ENCODE data around the gene RGS1. TPM values are rescaled to one million over a fixed set of nuclear protein-coding genes. Genes with fewer than 3 reads are reported as not detected.

Gene RGS1
- total RNA-seq, 2 experiments from 2014 or later, result 0.79 TPM; not detected in 1

- Histone ChIP-seq H3K4me2 (ENCODE audit: low read length) (no peak overlapping the region), H3K27ac (ENCODE audit: low read depth, low read length, poor library complexity, severe bottlenecking) (no peak overlapping the region), H3K9me3 (ENCODE audit: low read length) (no peaks in the 10 kb centered on the region), H2AFZ (ENCODE audit: low read length) (no peak overlapping the region), H3K36me3 (ENCODE audit: insufficient read depth, low read length) (no peaks in the 10 kb centered on the region), H4K20me1 (ENCODE audit: insufficient read depth, low read length) (no peaks in the 10 kb centered on the region), H3K79me2 (ENCODE audit: insufficient read depth, low read depth, low read length) (no peaks in the 10 kb centered on the region), H3K9me2 (ENCODE audit: insufficient read depth, low read length) (no peaks in the 10 kb centered on the region), H3K4me1 (ENCODE audit: insufficient read depth, low read length, poor library complexity, severe bottlenecking) (no peaks in the 10 kb centered on the region), H3K4me3 (ENCODE audit: low read depth, low read length, poor library complexity, severe bottlenecking) (no peak overlapping the region)
- POLR2A ChIA-PET, result interaction anchor here (0.7 to 2.1 kb wide), 3 partner anchors 14 to 116 kb away, joined by 3 to 6 read pairs (median 4); no protein-coding TSS in a partner anchor
- CTCF ChIA-PET (ENCODE audit: unreplicated experiment), result no interaction called here
- TF ChIP-seq EZH2phosphoT487 (IDR thresholded peaks at IDR 0.05; ENCODE audit: borderline replicate concordance, low read depth, low read length), result no peak
- no TSS peak for BruUV-seq (replicated peaks)
- intact Hi-C loops (cut with micrococcal nuclease; ENCODE audit: unreplicated experiment), result no loop called here
- no peak for DNase-seq (ENCODE audit: low spot score)
These were observed 17.6 kb upstream of the RGS1 start for GRCh38 chr1:192557841-192558595.

- no peak overlapping the region for H3K27ac ChIP-seq (ENCODE audit: low read depth, low read length, poor library complexity, severe bottlenecking)
- BruUV-seq (replicated peaks), result no TSS peak
- intact Hi-C loops (cut with micrococcal nuclease; ENCODE audit: unreplicated experiment), result no loop called here
- H3K4me2 ChIP-seq (ENCODE audit: low read length), result no peak overlapping the region
- no peaks in the 10 kb centered on the region for H4K20me1 ChIP-seq (ENCODE audit: insufficient read depth, low read length)
- H3K4me3 ChIP-seq (ENCODE audit: low read depth, low read length, poor library complexity, severe bottlenecking), result no peak overlapping the region
- no peaks in the 10 kb centered on the region for H3K36me3 ChIP-seq (ENCODE audit: insufficient read depth, low read length)
- H3K9me3 ChIP-seq (ENCODE audit: low read length), result no peaks in the 10 kb centered on the region
- H3K9me2 ChIP-seq (ENCODE audit: insufficient read depth, low read length), result no peaks in the 10 kb centered on the region
- no peaks in the 10 kb centered on the region for H3K79me2 ChIP-seq (ENCODE audit: insufficient read depth, low read depth, low read length)
- no peak overlapping the region for H2AFZ ChIP-seq (ENCODE audit: low read length)
- CTCF ChIA-PET (ENCODE audit: unreplicated experiment), result no interaction called here
- no peak for TF ChIP-seq CTCF (conservative IDR thresholded peaks at IDR 0.05; ENCODE audit: low read length)
- TF ChIP-seq EZH2phosphoT487 (IDR thresholded peaks at IDR 0.05; ENCODE audit: borderline replicate concordance, low read depth, low read length), result no peak
- POLR2A ChIA-PET, result interaction anchor here (0.7 to 2.1 kb wide), 2 partner anchors 13 to 114 kb away, joined by 4 to 6 read pairs; no protein-coding TSS in a partner anchor
- no peaks in the 10 kb centered on the region for H3K4me1 ChIP-seq (ENCODE audit: insufficient read depth, low read length, poor library complexity, severe bottlenecking)
- DNase-seq (ENCODE audit: low spot score), result no peak
These were observed 16.2 kb upstream of the RGS1 start for GRCh38 chr1:192559115-192560006.

DNA sequence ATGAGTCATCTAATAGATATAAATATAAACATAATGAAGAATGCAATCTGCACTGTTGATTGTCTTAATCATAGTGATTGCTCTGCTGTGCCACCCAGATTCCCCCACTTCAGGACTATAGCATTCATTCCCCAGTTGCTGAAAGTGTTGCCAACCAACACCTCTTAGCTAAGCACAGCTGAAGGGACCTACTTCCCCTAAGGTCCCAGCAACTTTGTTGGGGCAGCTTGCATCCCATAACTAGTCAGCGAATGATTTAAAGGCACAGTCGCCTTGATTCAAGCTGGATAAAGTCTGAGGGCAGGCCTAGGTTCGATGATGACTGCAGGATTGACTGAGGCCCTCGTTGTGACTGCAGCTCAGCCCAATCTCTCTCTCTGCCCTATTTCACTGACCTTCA is 14.3 kb upstream of the RGS1 start:
- Histone ChIP-seq H3K9me3 (ENCODE audit: low read length) (no peaks in the 10 kb centered on the region), H4K20me1 (ENCODE audit: insufficient read depth, low read length) (no peaks in the 10 kb centered on the region), H3K4me3 (ENCODE audit: low read depth, low read length, poor library complexity, severe bottlenecking) (no peak overlapping the region), H3K36me3 (ENCODE audit: insufficient read depth, low read length) (no peaks in the 10 kb centered on the region), H3K9me2 (ENCODE audit: insufficient read depth, low read length) (no peaks in the 10 kb centered on the region), H2AFZ (ENCODE audit: low read length) (no peak overlapping the region), H3K4me1 (ENCODE audit: insufficient read depth, low read length, poor library complexity, severe bottlenecking) (no peaks in the 10 kb centered on the region), H3K27ac (ENCODE audit: low read depth, low read length, poor library complexity, severe bottlenecking) (no peak overlapping the region), H3K79me2 (ENCODE audit: insufficient read depth, low read depth, low read length) (no peaks in the 10 kb centered on the region), H3K4me2 (ENCODE audit: low read length) (no peak overlapping the region)
- TF ChIP-seq CTCF (conservative IDR thresholded peaks at IDR 0.05; ENCODE audit: low read length) (no peak), EZH2phosphoT487 (IDR thresholded peaks at IDR 0.05; ENCODE audit: borderline replicate concordance, low read depth, low read length) (no peak)
- BruUV-seq (replicated peaks), result no TSS peak
- ChIA-PET CTCF (ENCODE audit: unreplicated experiment) (no interaction called here), POLR2A (interaction anchor here (1.3 kb wide), 2 partner anchors 11 to 22 kb away, joined by 4 read pairs; no protein-coding TSS in a partner anchor)
- intact Hi-C loops (cut with micrococcal nuclease; ENCODE audit: unreplicated experiment), result no loop called here
- DNase-seq (ENCODE audit: low spot score), result no peak

Measured in OCI-LY7 (cell line).